GM15510 (cell line): Measurements from ENCODE around the gene ALDOA.
A peak's percentile ranks its signal among the peaks of the same experiment; 100 is the strongest.

Experiments used
- POLR2A ChIP-seq: IDR thresholded peaks from 3 replicates; pipeline ENCODE4 v1.6.1; 2011; ENCODE audit warnings: borderline replicate concordance; ENCODE audit not compliant: insufficient read length; ENCODE audit errors: extremely low read depth

ALDOA gene

GRCh38 chr16:30065102-30065942 lies at the start of gene ALDOA:
TSS of gene ALDOA (plus strand) at chr16:30065760. CDS start at chr16:30066898, 1,138 bp downstream.
- peak; percentile 92 for TF ChIP-seq POLR2A

DNA sequence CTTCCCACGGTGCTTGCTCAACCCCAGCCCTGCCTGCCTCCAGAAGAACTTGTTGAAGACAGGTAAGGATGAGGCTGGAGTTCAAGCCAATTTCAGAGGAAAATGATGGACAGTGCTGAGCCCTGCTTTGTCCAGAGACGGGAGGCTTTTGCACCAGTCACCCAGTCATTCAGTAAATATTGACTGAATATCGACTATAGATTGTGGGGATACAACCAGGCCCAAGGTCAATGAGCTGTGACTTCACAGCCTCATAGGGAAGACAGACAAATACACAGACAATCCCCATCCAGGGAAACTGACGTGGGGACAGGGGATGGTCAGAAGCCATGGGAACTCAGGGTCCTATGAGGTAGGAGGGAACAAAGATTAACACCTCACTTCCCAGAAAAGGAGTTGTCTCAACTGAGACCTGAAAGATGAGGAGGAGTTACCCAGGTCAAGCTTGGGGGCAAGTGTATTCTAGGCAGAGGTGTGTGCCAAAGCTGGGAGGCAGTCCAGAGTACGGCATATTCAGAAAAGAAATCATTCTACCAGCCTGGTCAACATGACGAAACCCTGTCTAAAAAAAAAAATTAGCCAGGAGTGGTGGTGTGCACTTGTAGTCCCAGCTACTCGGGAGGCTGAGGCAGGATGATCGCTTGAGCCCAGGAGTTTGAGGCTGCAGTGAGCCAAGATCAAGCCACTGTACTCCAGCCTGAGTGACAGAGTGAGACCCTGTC lies 48.8 kb upstream of the ALDOA start:
- TF ChIP-seq POLR2A = no peak

DNA sequence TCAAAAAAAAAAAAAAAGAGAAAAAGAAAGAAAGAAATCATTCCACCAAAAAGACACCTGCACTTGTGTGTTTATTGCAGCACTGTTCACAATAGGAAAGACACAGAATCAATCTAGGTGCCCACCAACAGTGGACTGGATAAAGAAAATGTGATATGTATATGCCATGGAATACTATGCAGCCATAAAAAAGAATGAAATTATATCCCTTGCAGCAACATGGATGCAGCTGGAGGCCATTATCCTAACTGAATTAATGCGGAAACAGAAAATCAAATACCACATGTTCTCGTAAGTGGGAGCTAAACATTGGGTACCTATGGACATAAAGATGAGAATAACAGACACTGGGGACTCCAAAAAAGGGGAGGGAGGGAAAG lies 48.3 kb upstream of the ALDOA start:
- no peak for TF ChIP-seq POLR2A

DNA sequence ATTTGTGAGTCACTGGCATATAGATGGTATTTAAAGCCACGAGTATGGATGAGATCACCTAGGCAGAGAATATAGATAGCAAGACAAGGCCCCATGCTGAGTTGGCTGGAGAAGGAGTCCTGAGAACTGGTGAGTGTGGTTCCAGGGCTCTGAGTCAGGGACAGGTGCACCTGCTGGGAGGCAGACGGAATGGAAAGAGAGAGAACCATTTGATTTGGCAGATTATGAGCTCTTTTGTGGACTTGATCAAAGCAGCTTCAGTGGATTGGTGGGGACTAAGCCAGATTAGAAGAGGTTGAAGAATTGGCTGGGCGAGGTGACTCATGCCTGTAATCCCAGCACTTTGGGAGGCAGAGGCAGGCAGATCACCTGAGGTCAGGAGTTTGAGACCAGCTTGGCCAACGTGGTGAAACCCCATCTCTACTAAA lies 46.8 kb upstream of the ALDOA start:
- no peak for TF ChIP-seq POLR2A

DNA sequence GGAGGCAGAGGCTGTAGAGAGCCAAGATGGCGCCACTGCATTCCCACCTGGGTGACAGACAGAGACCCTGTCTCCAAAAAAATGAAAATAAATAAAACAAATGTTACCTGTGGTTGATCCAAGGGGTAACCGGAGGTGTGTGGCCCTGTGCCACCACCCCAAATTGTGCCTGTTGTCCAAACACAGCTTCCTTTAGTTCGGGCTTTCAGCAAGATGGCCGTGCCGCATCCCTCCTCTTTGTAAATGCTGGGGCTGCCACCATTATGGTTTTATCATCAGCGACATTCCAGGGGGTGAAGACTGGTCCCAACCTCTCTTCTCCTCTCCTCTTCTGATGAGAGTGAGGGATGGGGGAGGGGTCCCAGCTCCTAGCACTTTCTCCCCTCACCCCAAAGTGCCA lies 42.7 kb upstream of the ALDOA start, which contains the start of gene C16orf92:
Gene C16orf92 (plus strand): TSS at position 312 of the 400 bp plus-strand sequence. CDS start 143 bp downstream, outside the sequence.
- no peak for TF ChIP-seq POLR2A

GRCh38 chr16:30023586-30023985 lies 42.0 kb upstream of the ALDOA start:
- no peak for TF ChIP-seq POLR2A

DNA sequence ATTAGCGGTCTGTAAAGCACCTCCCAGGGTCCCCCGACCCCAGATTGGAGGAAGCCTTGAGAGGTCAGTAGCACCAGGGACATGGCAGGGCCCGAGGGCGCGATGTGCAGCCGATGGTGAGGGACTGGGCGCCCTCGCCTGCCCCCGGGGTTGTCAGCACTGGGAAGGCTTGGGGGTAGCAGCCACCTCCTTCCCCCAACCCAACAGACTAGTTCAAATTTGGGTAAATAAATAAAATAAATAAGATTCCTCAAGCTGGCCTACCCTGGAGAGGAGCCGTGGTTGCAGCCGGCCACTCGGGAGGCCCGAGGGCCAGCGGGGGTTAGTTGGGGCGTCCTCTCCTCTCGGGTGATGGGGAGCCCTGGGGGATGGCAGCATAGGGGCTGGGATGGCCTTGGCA lies 41.1 kb upstream of the ALDOA start:
- TF ChIP-seq POLR2A = no peak

GRCh38 chr16:30025156-30025555 lies 40.4 kb upstream of the ALDOA start:
- no peak for TF ChIP-seq POLR2A

DNA sequence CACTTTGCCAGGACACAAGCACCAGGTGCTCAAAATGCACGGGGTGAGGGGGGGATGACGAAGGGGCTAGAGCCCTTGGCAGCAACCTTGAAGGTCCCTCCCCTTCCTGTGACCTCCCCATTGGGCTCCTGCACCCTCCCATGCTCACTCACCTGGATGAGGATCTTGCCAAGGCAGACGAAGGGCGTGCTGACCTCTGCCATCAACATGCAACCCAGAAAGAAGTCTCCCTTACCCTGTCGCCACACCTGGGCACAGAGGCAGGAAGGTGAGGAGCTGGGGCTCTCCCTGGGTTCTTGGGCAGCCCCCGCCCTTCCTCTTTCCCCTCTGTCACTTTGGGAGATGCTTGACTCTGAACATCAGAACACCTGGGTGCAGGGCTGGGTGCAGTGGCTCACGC lies 40.0 kb upstream of the ALDOA start:
- no peak for TF ChIP-seq POLR2A

DNA sequence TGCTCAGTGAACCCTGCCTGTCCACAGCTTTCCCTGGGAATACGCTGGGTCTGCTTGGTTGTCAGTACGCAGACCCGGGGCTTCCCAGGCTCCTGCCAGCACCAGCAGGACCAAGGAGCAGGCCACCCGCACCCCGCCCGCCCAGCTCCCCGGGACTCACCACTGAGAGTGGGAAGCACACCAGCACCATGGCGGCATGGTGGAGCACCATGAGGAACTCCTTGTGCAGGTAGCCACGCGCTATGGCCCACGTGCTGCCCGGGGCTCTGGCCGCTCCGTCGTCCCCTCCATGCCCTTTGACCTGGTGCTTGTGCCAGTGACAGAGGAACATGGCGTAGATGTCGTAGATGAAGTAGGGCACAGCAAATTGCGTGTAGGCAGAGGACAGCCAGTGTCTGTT lies 39.1 kb upstream of the ALDOA start:
- no peak for TF ChIP-seq POLR2A

GRCh38 chr16:30027588-30028437 lies 37.7 kb upstream of the ALDOA start:
- no peak for TF ChIP-seq POLR2A

GRCh38 chr16:30028438-30029076 lies 37.0 kb upstream of the ALDOA start:
- no peak for TF ChIP-seq POLR2A

DNA sequence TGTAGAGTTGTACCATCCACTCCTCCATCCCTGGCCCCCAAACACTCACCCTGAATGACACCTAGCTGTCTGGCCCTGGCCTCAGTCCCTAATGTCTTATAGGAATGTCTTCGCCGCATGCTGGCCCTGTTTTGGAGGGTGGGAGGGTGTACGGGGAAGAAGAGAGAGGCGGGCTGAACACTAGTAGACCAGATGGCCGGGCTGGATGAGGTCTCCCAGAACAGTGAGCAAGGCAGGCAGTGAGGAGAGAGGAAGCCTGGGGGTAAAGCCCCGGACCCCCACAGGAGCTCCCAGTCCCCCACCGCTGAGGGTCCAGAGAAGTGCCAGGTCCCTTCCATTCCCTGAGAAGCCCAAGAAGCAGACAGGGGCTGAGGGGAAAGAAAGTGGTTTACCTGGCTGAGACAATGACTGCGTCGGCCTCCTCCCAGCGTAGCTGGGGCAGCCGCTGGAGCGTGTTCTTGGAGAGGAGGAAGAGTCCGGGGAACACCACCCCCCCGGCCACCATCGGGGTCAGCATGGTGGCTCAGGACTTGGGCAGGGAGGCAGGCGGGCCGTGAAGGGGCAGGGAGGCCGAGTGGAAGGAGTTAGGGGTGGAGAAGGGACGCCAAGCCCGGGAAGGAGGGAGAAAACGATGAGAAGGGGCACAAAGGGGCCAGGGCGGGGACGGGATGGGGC lies 35.4 kb upstream of the ALDOA start:
- no peak for TF ChIP-seq POLR2A
